ENCODE measurements around the gene RCAN3. TPM values are rescaled to one million over a fixed set of nuclear protein-coding genes. Genes with fewer than 3 reads are reported as not detected.
A peak's percentile ranks its signal among the peaks of the same experiment; 100 is the strongest.

Gene RCAN3
- total and polyA plus RNA-seq, 2 of the 4 experiments (the other 2 are of a cell fraction): 4.0 to 5.9 TPM

- H3K4me1 ChIP-seq (ENCODE audit: control insufficient read depth, insufficient read depth, low read length): no peaks in the 10 kb centered on the region
- TF ChIP-seq, protein P1, sequence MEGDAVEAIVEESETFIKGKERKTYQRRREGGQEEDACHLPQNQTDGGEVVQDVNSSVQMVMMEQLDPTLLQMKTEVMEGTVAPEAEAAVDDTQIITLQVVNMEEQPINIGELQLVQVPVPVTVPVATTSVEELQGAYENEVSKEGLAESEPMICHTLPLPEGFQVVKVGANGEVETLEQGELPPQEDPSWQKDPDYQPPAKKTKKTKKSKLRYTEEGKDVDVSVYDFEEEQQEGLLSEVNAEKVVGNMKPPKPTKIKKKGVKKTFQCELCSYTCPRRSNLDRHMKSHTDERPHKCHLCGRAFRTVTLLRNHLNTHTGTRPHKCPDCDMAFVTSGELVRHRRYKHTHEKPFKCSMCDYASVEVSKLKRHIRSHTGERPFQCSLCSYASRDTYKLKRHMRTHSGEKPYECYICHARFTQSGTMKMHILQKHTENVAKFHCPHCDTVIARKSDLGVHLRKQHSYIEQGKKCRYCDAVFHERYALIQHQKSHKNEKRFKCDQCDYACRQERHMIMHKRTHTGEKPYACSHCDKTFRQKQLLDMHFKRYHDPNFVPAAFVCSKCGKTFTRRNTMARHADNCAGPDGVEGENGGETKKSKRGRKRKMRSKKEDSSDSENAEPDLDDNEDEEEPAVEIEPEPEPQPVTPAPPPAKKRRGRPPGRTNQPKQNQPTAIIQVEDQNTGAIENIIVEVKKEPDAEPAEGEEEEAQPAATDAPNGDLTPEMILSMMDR (conservative IDR thresholded peaks at IDR 0.05; ENCODE audit: low read depth, low read length): no peak
- no peak for TF ChIP-seq MAZ (IDR thresholded peaks at IDR 0.05; ENCODE audit: borderline replicate concordance, low read depth, low read length)
- no peaks in the 10 kb centered on the region for H3K9me3 ChIP-seq (ENCODE audit: control insufficient read depth, insufficient read depth, low read length)
Measured at GRCh38 chr1:24481843-24482610, 20.6 kb upstream of the RCAN3 start.

More at GRCh38 chr1:24481843-24482610, 20.6 kb upstream of the RCAN3 start:
- Histone ChIP-seq H3K4ac (ENCODE audit: low read depth, low read length) (no peak overlapping the region), H3K4me2 (ENCODE audit: low read depth, low read length) (no peak overlapping the region), H3K4me3 (ENCODE audit: insufficient read depth, low read depth, low read length) (no peak overlapping the region), H3K56ac (ENCODE audit: extremely low read depth, insufficient read depth, low read length) (no peak overlapping the region), H3K9ac (ENCODE audit: low read depth, low read length) (no peak overlapping the region), H3K27ac (ENCODE audit: insufficient read depth, low read length) (no peak overlapping the region), H2BK15ac (ENCODE audit: low read depth, low read length) (no peak overlapping the region), H2BK20ac (ENCODE audit: low read depth, low read length) (no peak overlapping the region), H2AK5ac (ENCODE audit: low read depth, low read length) (no peak overlapping the region), H2AFZ (replicated peaks; ENCODE audit: low read length, poor library complexity) (peak overlapping the region; percentile 56), H3K27me3 (ENCODE audit: control insufficient read depth, insufficient read depth, low read length) (no peaks in the 10 kb centered on the region; the same call in 1 of the 2 replicates), H3K14ac (replicated peaks; ENCODE audit: low read depth, low read length) (no peak overlapping the region), H3K9me1 (ENCODE audit: insufficient read depth, low read length) (no peaks in the 10 kb centered on the region; the same call in 1 of the 2 replicates), H2BK5ac (ENCODE audit: low read depth, low read length, poor library complexity, severe bottlenecking) (no peak overlapping the region), H4K8ac (ENCODE audit: low read depth in 2 of 2, low read length in 2 of 2) (no peak overlapping the region), H4K91ac (ENCODE audit: insufficient read depth, low read depth, low read length) (no peak overlapping the region), H2AK9ac (replicated peaks; ENCODE audit: low read depth, low read length, poor library complexity) (no peak overlapping the region), H3K79me1 (ENCODE audit: low read depth in 1 of 2, low read length in 2 of 2) (no peaks in the 10 kb centered on the region), H3K36me3 (ENCODE audit: control insufficient read depth, insufficient read depth, low read length) (no peaks in the 10 kb centered on the region), H3K23ac (ENCODE audit: low read depth, low read length) (no peak overlapping the region), H3K18ac (ENCODE audit: low read depth, low read length) (no peak overlapping the region), H4K5ac (ENCODE audit: low read depth, low read length) (no peak overlapping the region), H2BK120ac (ENCODE audit: low read depth, low read length) (no peak overlapping the region), H4K20me1 (ENCODE audit: insufficient read depth, low read length) (no peaks in the 10 kb centered on the region)
- DNase-seq (no peak), ATAC-seq (ENCODE audit: low read depth) (no peak; the same call in 1 of the 2 replicates)
- in situ Hi-C loops (cut with MboI; ENCODE audit: low sequenced_read_pairs): no loop called here
- ChIA-PET CTCF (interaction anchor here (1.1 kb wide), 1 partner anchor 10 kb away, joined by 5 read pairs; no protein-coding TSS in a partner anchor), POLR2A (ENCODE audit: unreplicated experiment) (interaction anchor here (0.5 kb wide), 1 partner anchor 19 kb away, joined by 4 read pairs; no protein-coding TSS in a partner anchor)
- intact Hi-C loops (cut with micrococcal nuclease): no loop called here
- dilution Hi-C loops (cut with HindIII; ENCODE audit: low sequenced_read_pairs, unreplicated experiment): no loop called here
- 93% methylated on average over 9 of the region's 16 CpGs; no CpG with 5 or more reads in 1 of the 2 experiments for WGBS, 2 experiments (ENCODE audit: extremely low coverage in 2 of 2, insufficient read length in 1 of 2)
- BruUV-seq (replicated peaks): no TSS peak

Data from IMR-90 (cell line).